NCI-H1930 (cell line): ENCODE results near the gene MEIS3.

ENCODE experiments used
- DNase-seq, 2 experiments: peaks; one replicate each; lab custom pipeline; 2025; lab: John Stamatoyannopoulos, UW

Gene MEIS3

DNA sequence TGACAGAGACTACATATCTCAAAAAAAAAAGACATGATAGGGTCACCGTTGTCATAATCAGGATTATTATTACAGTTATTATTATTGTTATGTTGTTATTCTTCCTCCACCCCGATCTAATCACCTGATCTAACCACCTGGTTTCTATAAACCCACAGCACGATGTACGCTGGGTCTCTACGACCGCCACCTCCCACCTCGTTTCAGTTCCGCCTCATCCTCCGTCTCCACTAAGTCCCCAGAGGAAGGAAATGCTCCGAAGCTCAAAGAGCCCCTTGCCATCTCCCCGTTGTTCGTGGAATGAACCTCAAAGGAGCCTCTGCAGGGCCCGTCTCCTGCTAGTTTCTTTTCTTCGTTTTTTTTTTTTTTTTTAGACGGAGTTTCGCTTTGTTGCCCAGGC lies 15.9 kb upstream of the MEIS3 start:
- no peak for DNase-seq

DNA sequence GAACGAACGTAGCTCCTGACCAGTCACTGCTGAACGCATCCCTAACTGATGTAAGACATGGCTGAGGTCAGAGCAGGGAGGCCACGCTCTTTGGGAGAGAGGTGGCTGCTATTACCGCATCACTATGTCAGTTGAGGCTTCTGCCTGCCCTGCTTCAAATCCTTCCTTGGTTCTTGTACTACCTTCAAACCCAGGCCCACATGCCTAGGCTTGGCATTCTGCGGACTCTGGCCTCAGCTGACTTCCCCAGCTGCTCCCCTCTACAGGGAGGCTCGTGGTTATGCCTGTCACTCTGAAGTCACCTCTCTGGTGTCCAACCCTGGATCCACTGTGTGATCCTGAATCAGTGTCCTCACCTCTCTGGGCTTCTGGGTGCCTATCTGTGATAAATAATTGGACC lies 14.8 kb upstream of the MEIS3 start:
- DNase-seq = no peak

DNA sequence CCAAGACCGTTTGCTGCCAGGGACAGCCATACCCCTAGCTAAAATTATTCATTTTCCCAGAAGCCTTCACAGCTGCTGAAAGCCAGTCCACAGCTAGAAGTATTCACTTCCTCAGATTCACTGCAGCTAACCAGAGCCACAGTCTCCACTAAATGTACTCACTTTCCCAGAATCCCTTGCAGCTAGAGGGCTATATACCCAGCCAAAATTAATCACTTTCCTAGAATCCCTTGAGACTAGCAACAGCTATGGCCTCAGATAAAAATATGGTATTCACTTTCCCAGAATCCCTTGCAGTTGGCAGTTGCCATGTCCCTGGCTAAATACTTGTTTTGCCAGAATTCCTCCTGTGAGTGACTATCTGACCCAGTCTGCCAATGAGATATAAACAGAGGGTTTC lies 13.8 kb upstream of the MEIS3 start:
- no peak for DNase-seq

DNA sequence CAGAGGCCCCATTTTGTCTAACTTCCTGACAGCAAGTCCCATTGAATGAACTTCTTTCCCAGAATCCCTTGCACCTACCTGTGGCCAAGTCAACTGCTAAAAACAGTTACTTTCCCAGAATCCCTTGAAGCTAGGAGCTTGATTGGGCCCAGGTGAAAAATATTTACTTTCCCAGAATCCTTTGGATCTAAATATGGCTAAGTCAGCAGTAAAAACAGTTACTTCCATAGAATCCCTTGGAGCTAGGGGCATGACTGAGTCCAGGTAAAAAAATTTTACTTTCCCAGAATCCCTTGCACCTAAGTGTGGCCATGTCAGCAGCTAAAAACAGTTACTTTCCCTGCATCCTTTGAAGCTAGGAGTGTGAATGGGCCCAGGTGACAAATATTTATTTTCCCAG lies 13.2 kb upstream of the MEIS3 start:
- no peak for DNase-seq

DNA sequence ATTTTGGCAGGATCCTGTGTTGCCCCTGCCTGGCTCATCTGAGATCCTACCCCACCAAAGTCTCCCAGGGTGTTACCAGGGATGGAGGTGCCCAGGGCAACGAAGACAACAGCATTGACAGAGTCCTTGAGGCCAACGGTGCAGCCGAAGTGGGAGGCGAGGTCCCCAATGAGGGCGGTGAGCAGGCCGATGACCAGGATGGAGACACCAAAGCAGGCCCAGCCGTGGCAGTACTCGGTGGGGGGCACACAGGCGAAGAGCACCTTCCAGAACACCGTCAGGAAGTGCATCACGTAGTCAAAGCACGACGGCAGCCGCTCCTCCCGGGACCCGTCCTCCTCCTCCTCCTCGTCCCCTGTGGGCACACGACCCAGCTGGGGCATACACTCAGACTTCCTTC lies 12.8 kb upstream of the MEIS3 start:
- no peak for DNase-seq

DNA sequence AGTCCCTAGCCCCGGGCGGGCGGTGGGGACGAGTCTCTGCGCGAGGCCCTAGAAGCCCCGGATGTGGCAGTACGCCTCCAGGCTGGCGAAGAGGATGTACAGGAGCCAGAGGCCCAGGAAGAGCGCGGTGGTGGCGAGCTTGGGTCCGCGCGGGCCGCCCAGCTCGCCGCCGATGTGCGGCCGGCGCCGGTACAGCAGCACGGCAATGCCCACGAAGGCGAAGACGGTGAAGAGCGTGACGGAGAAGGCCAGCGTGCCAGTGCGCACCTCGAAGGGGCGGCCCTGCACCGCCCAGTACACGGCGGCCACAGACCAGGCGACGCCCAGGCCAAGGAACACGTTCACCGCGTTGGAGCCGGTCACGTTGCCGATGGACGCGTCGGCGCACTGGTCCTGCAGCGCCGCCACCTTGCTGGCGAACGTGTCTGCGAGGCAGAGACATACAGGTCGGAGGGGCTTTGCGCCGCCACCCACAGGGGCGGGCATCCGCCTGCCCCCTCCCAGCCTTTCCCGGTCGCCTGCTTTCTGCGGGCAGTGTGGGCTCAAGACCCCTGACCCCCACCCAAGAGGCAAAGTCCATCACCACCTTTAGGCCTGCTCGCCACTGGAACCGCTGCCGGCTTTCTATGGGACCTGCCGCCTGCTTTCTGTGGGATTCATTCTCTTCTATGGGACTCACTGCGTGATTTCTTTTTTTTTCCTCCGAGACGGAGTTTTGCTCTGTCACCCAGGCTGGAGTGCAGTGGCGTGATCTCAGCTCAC lies 10.9 kb upstream of the MEIS3 start:
- DNase-seq = no peak

DNA sequence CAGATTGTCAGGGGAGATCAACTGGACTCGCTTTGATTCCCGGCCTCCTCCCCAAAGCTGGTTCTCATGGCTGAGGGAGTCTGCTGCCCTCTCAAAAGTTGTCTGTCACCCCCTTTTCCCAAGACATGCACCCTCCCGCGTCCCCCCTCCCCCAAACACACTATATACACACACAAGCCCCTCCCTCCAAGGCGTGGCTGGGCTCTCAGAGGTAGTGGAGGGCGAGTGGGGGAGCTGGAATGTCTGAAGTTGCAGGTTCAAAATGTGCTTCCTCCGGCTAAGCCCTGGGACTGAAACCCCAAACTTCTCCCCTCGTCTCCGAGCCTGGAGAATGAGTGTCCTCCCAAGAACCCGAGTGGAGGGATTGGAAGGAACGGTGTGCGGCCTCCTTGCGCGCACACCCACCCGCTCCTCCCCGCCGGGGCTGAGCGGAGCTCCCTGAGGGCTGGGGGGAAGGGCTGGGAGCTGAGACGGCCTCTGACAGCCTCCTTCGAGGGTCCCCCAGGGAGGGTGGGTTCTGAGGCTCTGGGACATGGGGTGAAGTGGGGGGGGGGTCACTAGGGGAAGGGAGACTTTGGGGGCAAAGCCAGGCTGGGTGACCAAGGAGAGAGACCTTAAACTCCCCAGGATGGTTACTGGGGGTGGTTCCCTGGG lies 9.9 kb upstream of the MEIS3 start:
- no peak for DNase-seq

DNA sequence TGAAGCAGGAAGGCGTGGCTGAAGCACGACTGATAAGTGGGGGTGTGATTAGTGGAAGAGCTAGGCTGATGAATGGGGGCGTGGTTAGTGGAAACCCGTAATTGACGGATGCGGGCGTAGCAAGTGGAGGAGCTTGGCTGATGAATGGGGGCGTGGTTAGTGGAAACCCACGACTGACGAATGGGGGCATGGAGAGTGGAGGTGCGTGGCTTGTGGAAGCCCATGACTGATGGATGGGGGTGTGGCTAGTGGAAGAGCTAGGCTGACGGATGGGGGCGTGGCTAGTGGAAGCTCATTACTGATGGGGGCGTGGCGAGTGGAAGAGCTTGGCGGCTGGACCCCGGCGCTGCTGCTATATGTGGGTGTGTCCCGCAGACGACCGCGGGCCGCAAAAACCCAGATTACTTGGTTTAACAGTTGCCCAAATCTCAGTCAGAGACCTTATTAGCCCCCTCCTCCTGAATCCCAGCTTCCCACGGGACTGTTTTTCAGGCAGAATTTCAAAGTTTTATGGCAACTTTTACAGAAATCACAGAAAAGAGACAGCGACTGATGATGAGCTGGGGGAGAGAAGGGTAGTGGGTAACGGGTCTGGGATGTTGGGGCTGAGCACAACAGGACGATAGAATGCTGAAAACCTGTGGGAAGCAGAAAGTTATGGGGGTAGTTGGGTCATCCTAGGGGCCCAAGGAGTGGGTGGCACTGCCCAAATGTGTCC lies 9.0 kb upstream of the MEIS3 start:
- peak; percentile 96 to 99 for DNase-seq

DNA sequence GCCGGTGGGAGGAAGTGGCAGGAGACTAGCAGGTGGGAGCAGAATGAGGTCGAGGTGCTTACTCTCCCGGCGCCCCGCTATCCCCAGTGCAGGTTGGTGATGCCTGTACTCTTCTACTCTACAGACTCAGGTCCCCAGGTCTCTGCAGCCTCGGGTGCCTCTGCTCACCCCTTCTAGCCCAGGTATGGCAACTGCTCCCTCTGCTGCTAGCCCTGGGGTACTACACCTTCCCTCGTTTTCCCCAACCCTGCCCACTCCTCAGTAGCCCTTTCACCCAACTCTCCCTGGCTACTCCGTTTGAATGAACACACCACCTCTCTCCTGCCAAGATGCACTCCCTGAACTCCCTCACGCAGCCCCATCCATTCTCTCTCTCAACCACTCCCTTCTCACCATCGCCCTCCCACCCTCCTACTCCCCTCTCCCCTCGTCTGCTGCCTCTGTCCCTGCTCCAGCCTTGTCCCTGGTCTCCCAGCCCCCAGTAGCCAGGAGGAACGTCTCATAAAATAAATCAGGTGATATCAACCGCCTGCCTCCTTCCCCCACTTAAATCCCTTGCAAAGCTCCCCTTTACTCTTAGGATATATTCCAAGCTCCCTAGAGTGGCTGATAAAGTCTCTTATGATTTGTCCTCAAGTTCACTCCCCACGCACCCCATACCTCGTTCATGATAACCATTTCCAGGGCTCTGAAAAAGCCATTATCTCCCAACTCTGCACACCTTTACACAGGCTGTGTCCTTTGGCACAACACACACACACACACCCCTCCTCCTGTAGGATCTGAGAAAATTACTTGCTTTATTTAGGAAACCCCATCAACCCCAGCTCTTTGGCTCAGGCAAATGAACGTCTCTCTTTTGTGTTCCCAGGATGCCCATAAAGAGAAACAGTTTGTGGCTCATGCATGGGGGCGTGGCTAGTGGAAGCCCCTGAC lies 8.2 kb upstream of the MEIS3 start:
- DNase-seq = peak; percentile 69 to 80

DNA sequence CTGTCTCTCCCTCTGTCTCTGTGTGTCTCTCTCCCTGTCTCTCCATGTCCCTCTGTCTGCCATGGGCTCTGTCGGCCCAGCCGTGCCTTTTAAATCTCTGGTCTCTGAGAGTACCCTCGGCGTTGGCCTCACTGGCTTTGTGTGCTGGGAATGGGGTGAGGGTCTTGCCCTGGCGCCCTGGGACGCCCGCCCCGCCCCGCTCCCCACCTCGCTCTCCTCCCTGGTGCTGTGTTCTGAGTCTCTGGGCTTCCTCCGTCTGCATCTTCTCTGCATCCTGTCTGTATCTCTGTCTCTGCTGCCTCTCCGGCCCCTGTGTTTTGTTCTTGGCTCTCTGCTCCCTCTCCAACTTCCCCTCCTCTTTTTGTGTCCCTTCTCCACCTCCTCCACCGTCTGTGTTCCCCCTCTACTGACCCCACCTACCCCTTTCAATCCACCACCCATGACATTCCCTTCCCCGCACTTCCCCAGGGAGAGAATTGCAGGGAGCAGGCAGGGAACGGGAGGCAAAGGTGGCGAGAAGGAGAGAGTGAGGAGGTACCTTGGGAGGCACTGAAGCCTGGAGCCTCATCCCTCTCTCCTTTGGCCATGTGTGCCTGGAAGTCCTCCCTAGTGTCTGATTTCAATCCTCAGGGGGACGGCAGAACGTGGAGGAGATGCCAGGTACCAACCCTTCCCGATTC lies 4.0 kb upstream of the MEIS3 start:
- no peak for DNase-seq

DNA sequence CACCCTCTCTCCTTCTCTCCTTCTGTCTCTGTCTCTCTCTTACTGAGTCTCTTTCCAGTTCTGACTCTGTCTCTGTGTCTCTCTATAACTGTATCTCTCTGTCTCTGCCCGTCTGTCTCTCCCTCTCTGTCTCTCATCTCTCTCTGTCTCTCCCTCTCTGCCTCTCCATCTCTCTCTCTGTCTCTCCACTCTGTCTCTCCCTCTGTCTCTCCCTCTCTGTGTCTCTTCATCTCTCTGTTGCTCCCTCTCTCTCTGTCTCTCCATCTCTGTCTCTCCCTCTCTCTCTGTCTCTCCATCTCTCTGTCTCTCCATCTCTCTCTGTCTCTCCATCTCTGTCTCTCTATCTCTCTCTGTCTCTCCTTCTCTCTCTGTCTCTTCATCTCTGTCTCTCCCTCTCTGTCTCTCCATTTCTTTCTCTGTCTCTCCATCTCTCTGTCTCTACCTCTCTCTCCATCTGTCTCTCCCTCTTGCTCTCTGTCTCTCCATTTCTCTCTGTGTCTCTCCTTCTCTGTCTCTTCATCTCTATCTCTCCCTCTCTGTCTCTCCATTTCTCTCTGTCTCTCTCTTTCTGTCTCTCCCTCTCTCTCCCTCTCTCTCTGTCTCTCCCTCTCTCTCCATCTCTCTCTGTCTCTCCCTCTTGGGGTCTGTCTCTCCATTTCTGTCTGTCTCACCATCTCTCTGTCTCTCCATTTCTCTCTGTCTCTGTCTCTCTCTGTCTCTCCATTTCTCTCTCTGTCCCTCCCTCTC lies 3.3 kb upstream of the MEIS3 start:
- DNase-seq = no peak

DNA sequence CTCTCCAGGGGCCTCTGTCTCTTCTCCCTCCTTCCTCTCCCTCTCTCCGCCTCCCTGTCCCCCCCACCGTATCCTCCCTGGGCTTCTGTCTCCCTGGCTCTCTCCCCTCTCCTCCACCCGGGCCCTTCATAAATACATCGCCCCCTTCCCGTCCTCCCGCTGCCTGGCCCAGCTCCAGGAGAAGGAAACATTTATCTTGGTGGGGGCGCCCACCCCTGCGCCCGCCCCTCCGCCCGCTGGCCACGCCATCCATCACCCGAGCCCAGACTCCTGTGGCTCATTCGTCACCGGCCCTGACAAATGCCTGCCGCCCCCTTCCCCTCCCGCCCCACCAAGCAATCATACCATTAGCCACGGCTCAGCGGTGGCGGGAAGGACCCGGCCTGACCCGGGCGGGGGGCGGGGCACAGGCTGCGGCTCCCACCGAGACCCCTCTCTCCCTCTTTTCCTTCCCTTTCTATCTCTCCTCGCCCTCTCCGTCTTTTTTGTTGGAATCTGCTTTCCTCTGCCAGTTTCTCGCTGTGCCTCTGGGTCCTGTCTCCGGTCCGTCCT lies 2.6 kb upstream of the MEIS3 start:
- peak; percentile 44 to 48 for DNase-seq

DNA sequence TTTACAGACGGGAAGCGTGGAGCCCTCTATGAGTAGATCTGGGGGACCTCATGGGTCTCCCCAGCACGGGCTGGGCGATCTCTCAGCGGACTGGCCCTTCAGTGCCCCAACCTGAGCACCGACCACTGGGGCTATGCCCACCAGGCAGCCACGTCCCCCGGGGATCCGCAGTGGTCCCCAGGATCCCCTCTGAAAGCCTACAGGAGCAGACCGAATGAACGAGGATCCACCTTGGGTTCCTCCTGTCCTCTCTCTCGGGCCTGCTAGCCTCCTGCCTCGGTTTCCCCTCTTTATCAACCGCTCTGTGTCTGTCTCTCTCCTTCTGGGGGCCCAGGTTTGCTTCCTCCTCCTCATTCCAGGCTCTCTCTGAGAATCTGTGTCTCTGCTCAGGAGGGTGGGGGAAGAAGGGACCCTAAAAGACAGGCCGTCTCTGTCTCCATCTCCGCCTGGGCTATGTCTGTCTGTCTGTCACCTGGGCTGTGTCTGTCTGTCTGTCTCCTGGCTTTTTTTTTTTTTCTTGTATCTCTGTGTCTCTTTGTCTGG lies 2.0 kb upstream of the MEIS3 start:
- no peak for DNase-seq

DNA sequence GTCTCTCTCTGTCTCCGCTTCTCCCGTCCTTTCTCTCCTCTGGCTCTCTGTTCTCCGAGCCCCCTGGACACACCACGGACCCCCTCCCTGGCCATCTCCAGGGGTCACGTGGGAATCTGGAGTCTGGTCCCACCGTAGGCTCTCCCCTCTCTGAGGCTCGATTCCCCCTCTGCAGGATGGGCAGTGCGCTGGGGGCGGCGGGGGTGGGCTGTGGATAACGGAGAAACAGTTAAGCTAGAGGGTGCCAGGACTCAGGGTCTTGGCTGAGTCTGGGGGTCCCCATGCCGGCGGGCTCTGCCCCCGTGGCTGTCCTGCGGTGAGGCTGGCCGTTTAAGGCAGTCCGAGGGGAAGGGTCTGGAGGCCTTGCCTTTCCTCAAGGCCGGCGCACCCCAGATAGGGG lies 462 bp upstream of the MEIS3 start:
- DNase-seq = no peak

DNA sequence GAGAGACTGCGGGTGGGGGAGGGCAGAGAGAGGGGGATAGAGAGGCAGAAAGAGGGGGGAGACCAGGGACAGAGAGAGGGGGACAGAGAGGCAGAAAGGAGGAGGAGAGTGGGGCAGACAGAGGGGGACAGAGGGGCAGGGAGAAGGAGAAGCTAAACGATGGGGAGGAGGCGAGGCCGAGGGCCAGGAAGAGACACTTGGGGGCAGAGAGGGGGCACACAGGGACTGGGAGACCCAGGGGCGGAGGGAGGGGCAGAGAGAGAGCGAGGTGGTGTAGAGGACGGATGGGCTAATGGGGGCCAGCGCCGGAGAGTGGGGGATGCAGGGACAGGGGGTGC lies 666 bp downstream of the MEIS3 start:
- DNase-seq = no peak

DNA sequence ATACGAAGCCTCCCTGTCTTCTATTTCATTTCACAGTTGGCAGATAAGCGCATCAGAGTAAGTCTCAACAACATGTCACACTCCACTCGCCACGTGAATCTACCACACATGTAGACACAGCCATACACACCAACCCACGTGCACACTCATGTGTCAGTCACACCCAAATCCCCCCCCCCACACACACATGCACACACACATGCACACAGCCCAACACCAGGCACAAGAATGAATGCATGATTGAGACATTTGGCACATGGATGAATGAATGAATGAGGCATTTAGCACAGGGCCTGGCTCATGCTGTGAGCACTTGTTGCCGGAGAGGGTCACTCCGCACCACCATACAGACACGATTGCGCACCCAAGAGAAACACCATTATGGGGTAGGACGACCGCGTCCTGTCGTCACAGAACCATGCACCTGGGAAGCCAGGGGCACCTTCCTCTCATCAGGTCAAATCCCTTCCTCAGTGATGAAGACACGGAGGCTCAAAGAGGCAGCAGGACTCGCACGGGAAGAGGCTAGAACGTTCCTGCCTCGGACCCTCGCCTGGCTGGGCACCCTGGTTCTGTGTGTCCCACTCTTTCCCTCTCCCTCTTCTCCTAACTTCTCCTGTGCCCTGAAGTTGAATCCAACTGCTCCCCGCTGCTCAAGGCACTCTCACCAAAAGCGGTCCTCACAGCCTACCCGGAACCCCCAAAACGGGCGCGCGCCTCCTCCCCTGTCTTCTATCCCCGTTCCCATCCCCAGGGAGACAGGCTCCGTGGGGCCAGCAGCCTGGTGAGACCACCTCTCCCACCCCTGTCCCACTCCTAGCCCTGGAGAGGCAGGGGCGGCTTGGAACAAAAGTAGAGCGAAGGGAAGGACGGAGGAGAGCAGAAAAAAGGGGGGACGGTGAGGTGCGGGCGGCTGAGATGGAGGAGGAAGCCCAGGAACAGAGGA lies 1.3 kb downstream of the MEIS3 start:
- no peak for DNase-seq

DNA sequence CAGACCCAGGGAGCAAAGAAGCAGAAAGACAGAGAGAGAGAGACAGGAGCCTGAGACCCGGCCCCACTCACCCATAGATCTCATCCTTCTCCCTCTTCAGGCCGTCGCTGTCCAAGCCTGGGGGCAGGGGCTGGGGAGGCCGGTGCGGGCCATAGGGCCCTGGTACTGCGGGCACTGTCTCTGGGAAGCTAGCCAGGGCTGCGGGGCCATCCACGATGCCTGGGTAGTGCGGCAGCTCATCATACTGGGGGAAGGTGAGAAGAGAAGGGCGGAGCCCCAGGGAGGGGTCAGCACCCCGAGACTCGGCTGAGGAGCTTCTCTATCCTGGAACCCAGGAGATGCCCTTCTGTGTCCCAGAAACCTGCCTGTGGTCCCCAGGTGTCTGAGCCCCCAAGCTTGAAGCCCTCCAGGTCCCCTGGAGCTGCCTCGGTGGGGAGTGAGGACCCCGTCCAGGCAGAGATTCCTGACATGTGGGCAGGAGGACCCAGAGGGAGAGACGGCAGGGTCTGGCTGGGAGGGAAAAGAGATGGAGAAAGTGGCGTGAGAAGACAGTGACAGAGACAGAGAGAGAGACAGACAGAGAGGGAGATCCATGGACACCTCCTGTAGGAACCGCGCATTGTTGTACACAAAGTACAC lies 2.1 kb downstream of the MEIS3 start:
- no peak for DNase-seq

DNA sequence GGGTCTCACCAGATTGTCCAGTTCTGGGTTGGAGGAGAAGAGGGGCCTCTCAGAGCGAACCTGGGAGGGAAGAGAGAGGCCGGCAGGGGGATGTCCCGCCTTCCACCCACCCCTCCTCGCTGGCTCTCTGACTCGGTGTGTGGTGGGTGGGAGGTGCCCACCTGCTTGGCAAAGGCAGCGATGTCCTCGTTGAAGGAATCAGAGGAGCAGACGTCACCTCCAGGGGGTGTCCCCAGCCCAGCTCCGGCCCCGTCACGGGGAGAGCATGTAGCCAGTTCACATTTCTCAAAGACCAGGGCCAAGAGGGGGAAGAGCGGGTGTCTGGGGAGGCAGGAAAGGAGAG lies 2.7 kb downstream of the MEIS3 start:
- no peak for DNase-seq
